Epithelial cell of proximal tubule (primary cell): ENCODE data around the gene TUBB6. TPM values are rescaled to one million over a fixed set of nuclear protein-coding genes. Genes with fewer than 3 reads are reported as not detected.

Experiments
- DNase-seq: peaks from one replicate; pipeline ENCODE4 v3.0.0-alpha.2; 2011; ENCODE audit warnings: low read depth
- H3K4me3 ChIP-seq: 2 replicates; pipeline ENCODE4 v1.5.1; 2011; ENCODE audit warnings: low read depth, mild to moderate bottlenecking, low read length
- total RNA-seq: library from RNA; depleted of rRNA; stranded (reverse); fragments of >200 nt; gene quantifications from 2 replicates; pipeline ENCODE4 v1.2.3, GENCODE V29; 2015
- TF ChIP-seq, protein P1 (sequence below): conservative IDR thresholded peaks from 2 replicates; pipeline ENCODE4 v1.5.1; 2012; ENCODE audit warnings: low read depth, mild to moderate bottlenecking, low read length

TUBB6 gene
- total RNA-seq, 1 donor from 2014 or later: 425 TPM

DNA sequence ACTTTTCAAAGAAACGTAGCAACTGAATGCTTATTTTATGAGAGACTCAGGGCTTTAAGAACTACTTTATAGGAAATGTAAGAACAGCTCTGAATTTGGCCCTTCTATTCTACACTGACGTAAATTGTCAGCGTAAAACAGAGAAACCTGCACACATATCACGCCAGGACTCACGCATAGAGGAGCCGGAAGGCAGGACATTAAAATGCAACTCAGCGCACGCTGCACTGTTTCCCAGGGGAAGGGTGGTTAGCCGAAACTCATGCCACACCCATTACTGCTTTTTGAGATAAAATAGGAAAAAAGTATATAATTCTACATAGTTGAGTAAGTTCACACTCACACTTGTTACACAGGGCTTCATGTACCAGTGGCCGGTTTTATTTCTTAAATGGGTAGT lies 7.4 kb downstream of the TUBB6 start:
- DNase-seq: no peak
- TF ChIP-seq, protein P1, sequence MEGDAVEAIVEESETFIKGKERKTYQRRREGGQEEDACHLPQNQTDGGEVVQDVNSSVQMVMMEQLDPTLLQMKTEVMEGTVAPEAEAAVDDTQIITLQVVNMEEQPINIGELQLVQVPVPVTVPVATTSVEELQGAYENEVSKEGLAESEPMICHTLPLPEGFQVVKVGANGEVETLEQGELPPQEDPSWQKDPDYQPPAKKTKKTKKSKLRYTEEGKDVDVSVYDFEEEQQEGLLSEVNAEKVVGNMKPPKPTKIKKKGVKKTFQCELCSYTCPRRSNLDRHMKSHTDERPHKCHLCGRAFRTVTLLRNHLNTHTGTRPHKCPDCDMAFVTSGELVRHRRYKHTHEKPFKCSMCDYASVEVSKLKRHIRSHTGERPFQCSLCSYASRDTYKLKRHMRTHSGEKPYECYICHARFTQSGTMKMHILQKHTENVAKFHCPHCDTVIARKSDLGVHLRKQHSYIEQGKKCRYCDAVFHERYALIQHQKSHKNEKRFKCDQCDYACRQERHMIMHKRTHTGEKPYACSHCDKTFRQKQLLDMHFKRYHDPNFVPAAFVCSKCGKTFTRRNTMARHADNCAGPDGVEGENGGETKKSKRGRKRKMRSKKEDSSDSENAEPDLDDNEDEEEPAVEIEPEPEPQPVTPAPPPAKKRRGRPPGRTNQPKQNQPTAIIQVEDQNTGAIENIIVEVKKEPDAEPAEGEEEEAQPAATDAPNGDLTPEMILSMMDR: no peak
- H3K4me3 ChIP-seq: no peak overlapping the region

DNA sequence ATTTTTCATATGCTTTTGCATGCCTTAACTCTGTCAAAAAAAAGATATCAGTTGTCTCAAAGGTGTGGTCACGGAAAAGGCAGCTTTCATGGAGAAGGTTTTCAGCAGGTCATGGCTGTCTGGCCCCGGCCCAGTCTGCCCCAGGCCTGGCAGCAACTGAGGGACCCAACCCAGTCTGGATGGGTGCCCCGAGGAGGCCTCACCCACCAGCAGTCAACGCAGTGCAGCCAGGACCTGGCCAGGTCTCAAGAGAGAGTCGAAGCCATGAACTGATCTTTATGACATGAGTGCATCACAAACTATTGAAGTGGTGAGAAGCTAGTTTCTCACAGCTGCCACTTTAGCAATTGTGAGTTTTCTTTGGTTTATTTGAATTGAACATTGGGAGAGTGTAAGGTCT lies 7.9 kb downstream of the TUBB6 start:
- TF ChIP-seq, protein P1: no peak
- H3K4me3 ChIP-seq: no peak overlapping the region
- DNase-seq: no peak

DNA sequence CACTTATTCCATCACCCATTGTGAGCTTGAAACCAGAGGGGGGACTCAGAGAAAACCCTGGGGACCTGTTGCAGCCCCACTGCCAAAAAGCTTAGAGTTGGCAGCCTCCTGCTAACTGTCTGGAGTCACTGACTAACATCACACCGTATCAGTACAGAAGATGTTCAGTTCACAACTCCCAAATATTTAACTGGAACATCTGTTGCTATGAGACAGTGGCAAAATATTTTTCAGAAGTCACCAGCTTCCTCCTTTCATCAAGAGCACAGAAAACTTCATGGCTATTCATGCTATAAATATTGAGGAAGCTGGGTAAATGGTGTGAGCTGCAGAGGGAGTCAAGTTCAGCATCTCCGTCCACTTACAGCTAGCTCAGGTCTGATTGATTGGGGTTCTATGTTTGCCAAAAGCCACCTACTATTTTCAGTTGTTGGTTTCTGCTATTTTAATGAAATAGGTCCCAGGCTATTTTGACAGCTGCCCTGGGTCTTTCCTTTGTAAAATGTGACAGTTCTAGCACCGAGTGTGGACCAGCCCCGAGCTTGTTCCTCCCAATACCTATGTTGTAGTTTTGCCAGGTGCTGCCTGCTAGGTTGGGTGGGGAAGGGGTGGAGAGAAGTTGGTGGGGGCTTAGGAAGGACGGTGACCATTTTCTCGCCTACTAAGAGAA lies 9.8 kb downstream of the TUBB6 start:
- DNase-seq: no peak
- TF ChIP-seq, protein P1: no peak
- no peak overlapping the region for H3K4me3 ChIP-seq

GRCh38 chr18:12318334-12318697 lies 10.3 kb downstream of the TUBB6 start:
- no peak overlapping the region for H3K4me3 ChIP-seq
- TF ChIP-seq, protein P1: no peak
- no peak for DNase-seq

DNA sequence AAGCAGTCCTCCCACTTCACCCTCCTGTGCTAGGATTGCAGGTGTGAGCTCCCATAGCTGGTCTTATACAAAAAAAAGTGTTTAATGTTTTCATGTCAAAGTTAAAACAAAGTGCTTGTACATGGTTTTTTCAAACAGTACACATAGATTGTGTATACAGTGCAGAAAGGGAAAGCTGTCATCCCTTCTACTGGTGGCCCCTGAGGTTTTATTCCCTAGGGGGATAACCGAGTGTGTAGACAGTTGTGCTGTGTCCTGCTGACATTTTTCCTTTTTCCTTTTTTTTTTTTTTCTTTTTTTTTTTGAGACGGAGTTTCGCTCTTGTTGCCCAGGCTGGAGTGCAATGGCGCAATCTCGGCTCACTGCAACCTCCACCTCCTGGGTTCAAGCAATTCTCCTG lies 10.8 kb downstream of the TUBB6 start:
- H3K4me3 ChIP-seq: no peak overlapping the region
- TF ChIP-seq, protein P1: no peak
- DNase-seq: no peak

GRCh38 chr18:12321333-12321732 lies 13.3 kb downstream of the TUBB6 start:
- no peak overlapping the region for H3K4me3 ChIP-seq
- TF ChIP-seq, protein P1: no peak
- DNase-seq: no peak

- H3K4me3 ChIP-seq: no peak overlapping the region
- TF ChIP-seq, protein P1: no peak
Measured at GRCh38 chr18:12324991-12325725, 17.1 kb downstream of the TUBB6 start.

More at GRCh38 chr18:12324991-12325725, 17.1 kb downstream of the TUBB6 start:
- no peak for DNase-seq
